MM.1S (cell line): ENCODE data around the gene CCDC157.

Experiments used
- DNase-seq: peaks from one replicate; pipeline ENCODE4 v3.0.0-alpha.2; 2015
- H2AFZ ChIP-seq: fragments of 300-600 bp; sonication (generic); 2 replicates; pipeline ENCODE4 v1.6.0; 2016; ENCODE audit warnings: antibody characterized with exemption, low read length
- H3F3A ChIP-seq: fragments of 300-600 bp; sonication (generic); 2 replicates; pipeline ENCODE4 v1.6.1; 2016; ENCODE audit warnings: mild to moderate bottlenecking, antibody characterized with exemption, low read length, moderate library complexity, mixed read lengths; ENCODE audit not compliant: insufficient read depth
- H3K27ac ChIP-seq: fragments of 300-600 bp; sonication (generic); 2 replicates; pipeline ENCODE4 v1.5.1; 2016; ENCODE audit warnings: mild to moderate bottlenecking, low read length
- H3K27me3 ChIP-seq: fragments of 300-600 bp; sonication (generic); replicated peaks from 2 replicates; pipeline ENCODE4 v1.6.0; 2016; ENCODE audit warnings: low read length; ENCODE audit not compliant: insufficient read depth
- H3K36me3 ChIP-seq: fragments of 300-600 bp; sonication (generic); replicated peaks from 2 replicates; pipeline ENCODE4 v1.6.1; 2016; ENCODE audit warnings: mild to moderate bottlenecking, low read length, mixed read lengths; ENCODE audit not compliant: insufficient read depth
- H3K4me1 ChIP-seq: fragments of 300-600 bp; sonication (generic); 2 replicates; pipeline ENCODE4 v1.6.1; 2016; ENCODE audit warnings: low read length, mixed read lengths
- H3K4me2 ChIP-seq: fragments of 300-600 bp; sonication (generic); 2 replicates; pipeline ENCODE4 v1.6.0; 2016; ENCODE audit warnings: low read depth, low read length
- H3K4me3 ChIP-seq: fragments of 300-600 bp; sonication (generic); 2 replicates; pipeline ENCODE4 v1.5.1; 2016; ENCODE audit warnings: low read length, mixed read lengths
- H3K79me2 ChIP-seq: fragments of 300-600 bp; sonication (generic); 2 replicates; pipeline ENCODE4 v1.6.1; 2016; ENCODE audit warnings: mixed run types, low read length, mixed read lengths
- H3K9ac ChIP-seq: fragments of 300-600 bp; sonication (generic); 2 replicates; pipeline ENCODE4 v1.6.1; 2016; ENCODE audit warnings: low read length, mixed read lengths
- H3K9me2 ChIP-seq: fragments of 300-600 bp; sonication (generic); replicated peaks from 2 replicates; pipeline ENCODE4 v1.6.1; 2016; ENCODE audit warnings: mild to moderate bottlenecking, low read length, mixed read lengths; ENCODE audit not compliant: insufficient read depth
- H3K9me3 ChIP-seq: fragments of 300-600 bp; sonication (generic); replicated peaks from 2 replicates; pipeline ENCODE4 v1.6.1; 2016; ENCODE audit warnings: mild to moderate bottlenecking, low read length, mixed read lengths; ENCODE audit not compliant: insufficient read depth
- H4K20me1 ChIP-seq: fragments of 300-600 bp; sonication (generic); 2 replicates; pipeline ENCODE4 v1.6.1; 2016; ENCODE audit warnings: mild to moderate bottlenecking, low read length, moderate library complexity, mixed read lengths; ENCODE audit not compliant: insufficient read depth
- EZH2 ChIP-seq: fragments of 300-600 bp; sonication (generic); optimal IDR thresholded peaks from 2 replicates; pipeline ENCODE3; 2017; ENCODE audit warnings: low read depth, mild to moderate bottlenecking, antibody characterized with exemption, low read length, mixed read lengths
- EZH2phosphoT487 ChIP-seq: fragments of 300-600 bp; sonication (generic); IDR thresholded peaks from 2 replicates; pipeline ENCODE4 v1.6.1; 2018; ENCODE audit warnings: antibody characterized with exemption, low read length
- TF ChIP-seq, protein P1 (sequence below): fragments of 300-600 bp; sonication (generic); IDR thresholded peaks from 2 replicates; pipeline ENCODE4 v1.5.1; 2016; ENCODE audit warnings: antibody characterized with exemption, low read length, mixed read lengths

The CCDC157 gene

GRCh38 chr22:30404307-30404706 lies 47.5 kb downstream of the CCDC157 start:
- Histone ChIP-seq H3K27ac (no peak overlapping the region), H3K36me3 (no peaks in the 10 kb centered on the region), H3K27me3 (no peaks in the 10 kb centered on the region; the same call in 1 of the 2 replicates)

GRCh38 chr22:30405731-30406130 lies 48.9 kb downstream of the CCDC157 start:
- Histone ChIP-seq H3K9me2 (no peaks in the 10 kb centered on the region), H3K9ac (no peak overlapping the region), H3K27ac (no peak overlapping the region), H3K4me3 (no peak overlapping the region), H3K4me2 (no peak overlapping the region), H4K20me1 (no peaks in the 10 kb centered on the region), H3F3A (no peaks in the 10 kb centered on the region), H3K4me1 (no peaks in the 10 kb centered on the region), H3K36me3 (no peaks in the 10 kb centered on the region), H2AFZ (no peak overlapping the region), H3K79me2 (no peaks in the 10 kb centered on the region), H3K9me3 (no peaks in the 10 kb centered on the region), H3K27me3 (no peaks in the 10 kb centered on the region)
- DNase-seq: no peak
- TF ChIP-seq EZH2 (no peak), EZH2phosphoT487 (no peak)
- TF ChIP-seq, protein P1, sequence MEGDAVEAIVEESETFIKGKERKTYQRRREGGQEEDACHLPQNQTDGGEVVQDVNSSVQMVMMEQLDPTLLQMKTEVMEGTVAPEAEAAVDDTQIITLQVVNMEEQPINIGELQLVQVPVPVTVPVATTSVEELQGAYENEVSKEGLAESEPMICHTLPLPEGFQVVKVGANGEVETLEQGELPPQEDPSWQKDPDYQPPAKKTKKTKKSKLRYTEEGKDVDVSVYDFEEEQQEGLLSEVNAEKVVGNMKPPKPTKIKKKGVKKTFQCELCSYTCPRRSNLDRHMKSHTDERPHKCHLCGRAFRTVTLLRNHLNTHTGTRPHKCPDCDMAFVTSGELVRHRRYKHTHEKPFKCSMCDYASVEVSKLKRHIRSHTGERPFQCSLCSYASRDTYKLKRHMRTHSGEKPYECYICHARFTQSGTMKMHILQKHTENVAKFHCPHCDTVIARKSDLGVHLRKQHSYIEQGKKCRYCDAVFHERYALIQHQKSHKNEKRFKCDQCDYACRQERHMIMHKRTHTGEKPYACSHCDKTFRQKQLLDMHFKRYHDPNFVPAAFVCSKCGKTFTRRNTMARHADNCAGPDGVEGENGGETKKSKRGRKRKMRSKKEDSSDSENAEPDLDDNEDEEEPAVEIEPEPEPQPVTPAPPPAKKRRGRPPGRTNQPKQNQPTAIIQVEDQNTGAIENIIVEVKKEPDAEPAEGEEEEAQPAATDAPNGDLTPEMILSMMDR: no peak

More at GRCh38 chr22:30404307-30404706, 47.5 kb downstream of the CCDC157 start:
- Histone ChIP-seq H3K9ac (no peak overlapping the region), H2AFZ (no peak overlapping the region), H3K4me1 (no peaks in the 10 kb centered on the region), H3K4me2 (no peak overlapping the region), H3K9me3 (no peaks in the 10 kb centered on the region), H3K4me3 (no peak overlapping the region), H3K9me2 (no peaks in the 10 kb centered on the region), H4K20me1 (no peaks in the 10 kb centered on the region), H3F3A (no peaks in the 10 kb centered on the region), H3K79me2 (no peaks in the 10 kb centered on the region)
- DNase-seq: no peak
- TF ChIP-seq EZH2phosphoT487 (no peak), EZH2 (no peak)
- TF ChIP-seq, protein P1: no peak

DNA sequence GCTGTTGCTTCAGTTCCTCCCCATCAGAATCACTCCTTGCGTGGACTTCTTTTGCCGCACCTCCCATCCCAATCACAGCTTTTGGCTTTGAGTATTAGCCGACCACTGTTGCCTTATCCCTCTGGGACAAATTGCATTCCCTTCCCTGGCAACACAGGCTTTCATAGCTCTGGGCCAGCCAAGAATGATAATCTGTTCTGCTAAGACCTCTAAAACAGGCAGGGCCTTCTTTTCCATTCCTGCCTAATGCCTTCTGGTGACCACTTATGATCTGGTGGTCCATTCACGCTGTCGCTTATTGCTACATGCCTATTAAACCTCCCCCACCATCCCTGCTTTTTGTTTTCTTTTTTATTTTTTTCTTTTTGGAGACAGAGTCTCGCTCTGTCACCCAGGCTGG lies 49.6 kb downstream of the CCDC157 start:
- no peak for DNase-seq
- Histone ChIP-seq H4K20me1 (no peaks in the 10 kb centered on the region), H3K27ac (no peak overlapping the region), H3F3A (no peaks in the 10 kb centered on the region), H3K9ac (no peak overlapping the region), H2AFZ (no peak overlapping the region), H3K9me2 (no peaks in the 10 kb centered on the region), H3K27me3 (no peaks in the 10 kb centered on the region), H3K9me3 (no peaks in the 10 kb centered on the region), H3K4me3 (no peak overlapping the region), H3K4me2 (no peak overlapping the region), H3K4me1 (no peaks in the 10 kb centered on the region), H3K36me3 (no peaks in the 10 kb centered on the region), H3K79me2 (no peaks in the 10 kb centered on the region)
- TF ChIP-seq EZH2phosphoT487: no peak
- TF ChIP-seq, protein P1: no peak
- no peak for TF ChIP-seq EZH2
